ENCODE results near the gene GLMN.

GLMN gene
- total RNA-seq: 9.6 to 15.9 (median 13.4) reads per million in 4 experiments

GRCh38 chr1:92298573-92299476 lies at the start of gene GLMN, which contains the start of gene RPAP2:
GLMN (minus strand) TSS chr1:92298987; CDS start chr1:92297999, 988 bp downstream.
RPAP2 (plus strand) TSS chr1:92299059; CDS start chr1:92299074, 15 bp downstream.
- DNase-seq: peak; percentile 58

GRCh38 chr1:92346866-92347640 lies 48.3 kb upstream of the GLMN start:
- DNase-seq: no peak

- no peak for DNase-seq
These were observed 44.3 kb upstream of the GLMN start for GRCh38 chr1:92343061-92343460.

GRCh38 chr1:92342401-92342800 lies 43.6 kb upstream of the GLMN start:
- DNase-seq: no peak

GRCh38 chr1:92340154-92340553 lies 41.4 kb upstream of the GLMN start:
- DNase-seq: no peak

GRCh38 chr1:92333668-92334067 lies 34.9 kb upstream of the GLMN start:
- no peak for DNase-seq

- DNase-seq: no peak
These were observed 30.8 kb upstream of the GLMN start for GRCh38 chr1:92329347-92330129.

GRCh38 chr1:92327794-92328193 lies 29.0 kb upstream of the GLMN start:
- no peak for DNase-seq

GRCh38 chr1:92326681-92327080 lies 27.9 kb upstream of the GLMN start:
- no peak for DNase-seq

- no peak for DNase-seq
These were observed 26.0 kb upstream of the GLMN start for GRCh38 chr1:92324784-92325183.

GRCh38 chr1:92323473-92324453 lies 25.0 kb upstream of the GLMN start:
- no peak for DNase-seq

GRCh38 chr1:92317836-92318493 lies 19.2 kb upstream of the GLMN start:
- DNase-seq: no peak

GRCh38 chr1:92315766-92316599 lies 17.2 kb upstream of the GLMN start:
- peak; percentile 2 for DNase-seq

- no peak for DNase-seq
These were observed 15.2 kb upstream of the GLMN start for GRCh38 chr1:92314024-92314423.

- DNase-seq: no peak
These were observed 11.4 kb upstream of the GLMN start for GRCh38 chr1:92310185-92310597.

- DNase-seq: no peak
These were observed 9.2 kb upstream of the GLMN start for GRCh38 chr1:92307980-92308379.

- DNase-seq: no peak
These were observed 7.2 kb upstream of the GLMN start for GRCh38 chr1:92306020-92306419.

GRCh38 chr1:92301021-92301420 lies 2.2 kb upstream of the GLMN start:
- DNase-seq: no peak

- no peak for DNase-seq
These were observed 827 bp upstream of the GLMN start for GRCh38 chr1:92299477-92300150.

- DNase-seq: no peak
These were observed 594 bp downstream of the GLMN start for GRCh38 chr1:92298213-92298572.
